HEK293T (cell line): Measurements from ENCODE around the gene UBE2G2.

Experiments
- CTCF ChIA-PET: fragments of 350-600 bp; formaldehyde crosslinking; extraction: SDS; loops from one replicate; lab custom pipeline; 2021; ENCODE audit warnings: antibody characterized with exemption, inconsistent platforms; lab: Yijun Ruan, JAX
- POLR2A ChIA-PET: fragments of 350-600 bp; formaldehyde crosslinking; extraction: SDS; loops from one replicate; lab custom pipeline; 2020; ENCODE audit warnings: antibody characterized with exemption, inconsistent platforms; lab: Yijun Ruan, JAX
- DNase-seq: peaks from one replicate; pipeline ENCODE4 v3.0.0; 2012; ENCODE audit warnings: mixed read lengths; ENCODE audit errors: extremely low spot score
- ARNT ChIP-seq: fragments of 450-650 bp; IDR thresholded peaks from 2 replicates; pipeline ENCODE4 v1.6.1; 2017; ENCODE audit warnings: mild to moderate bottlenecking
- BHLHE40 ChIP-seq: fragments of 450-650 bp; IDR thresholded peaks from 2 replicates; pipeline ENCODE4 v1.6.1; 2016; ENCODE audit warnings: mild to moderate bottlenecking, moderate library complexity, borderline replicate concordance
- CTBP1 ChIP-seq: fragments of 450-650 bp; IDR thresholded peaks from 2 replicates; pipeline ENCODE4 v1.6.1; 2016; ENCODE audit warnings: borderline replicate concordance
- ELF4 ChIP-seq: fragments of 450-650 bp; IDR thresholded peaks from 2 replicates; pipeline ENCODE4 v1.6.1; 2017; ENCODE audit warnings: antibody characterized with exemption
- FOXA1 ChIP-seq: fragments of 450-650 bp; IDR thresholded peaks from 2 replicates; pipeline ENCODE4 v1.6.1; 2016; ENCODE audit warnings: mild to moderate bottlenecking
- FOXK2 ChIP-seq: fragments of 450-650 bp; IDR thresholded peaks from 2 replicates; pipeline ENCODE4 v1.6.1; 2016; ENCODE audit warnings: mild to moderate bottlenecking
- FOXM1 ChIP-seq: fragments of 450-650 bp; IDR thresholded peaks from 2 replicates; pipeline ENCODE4 v1.6.1; 2017; ENCODE audit warnings: mild to moderate bottlenecking, borderline replicate concordance
- HDGF ChIP-seq: fragments of 450-650 bp; IDR thresholded peaks from 2 replicates; pipeline ENCODE4 v1.6.1; 2017; ENCODE audit warnings: antibody characterized with exemption, borderline replicate concordance
- L3MBTL2 ChIP-seq: fragments of 450-650 bp; conservative IDR thresholded peaks from 2 replicates; pipeline ENCODE4 v1.6.1; 2016; ENCODE audit warnings: mild to moderate bottlenecking
- LEF1 ChIP-seq: fragments of 450-650 bp; IDR thresholded peaks from 2 replicates; pipeline ENCODE4 v1.6.1; 2017; ENCODE audit warnings: mild to moderate bottlenecking, borderline replicate concordance
- NFRKB ChIP-seq: fragments of 450-650 bp; IDR thresholded peaks from 2 replicates; pipeline ENCODE4 v1.6.1; 2016; ENCODE audit warnings: mild to moderate bottlenecking, moderate library complexity
- PKNOX1 ChIP-seq: fragments of 450-650 bp; IDR thresholded peaks from 2 replicates; pipeline ENCODE4 v1.6.1; 2016
- SP1 ChIP-seq: fragments of 450-650 bp; IDR thresholded peaks from 2 replicates; pipeline ENCODE4 v1.6.1; 2017
- SUZ12 ChIP-seq: fragments of 450-650 bp; IDR thresholded peaks from 2 replicates; pipeline ENCODE4 v1.6.1; 2016; ENCODE audit warnings: mild to moderate bottlenecking
- TARDBP ChIP-seq: fragments of 450-650 bp; IDR thresholded peaks from 2 replicates; pipeline ENCODE4 v1.6.1; 2016
- ZNF384 ChIP-seq: fragments of 450-650 bp; IDR thresholded peaks from 2 replicates; pipeline ENCODE4 v1.6.1; 2016

The UBE2G2 gene

DNA sequence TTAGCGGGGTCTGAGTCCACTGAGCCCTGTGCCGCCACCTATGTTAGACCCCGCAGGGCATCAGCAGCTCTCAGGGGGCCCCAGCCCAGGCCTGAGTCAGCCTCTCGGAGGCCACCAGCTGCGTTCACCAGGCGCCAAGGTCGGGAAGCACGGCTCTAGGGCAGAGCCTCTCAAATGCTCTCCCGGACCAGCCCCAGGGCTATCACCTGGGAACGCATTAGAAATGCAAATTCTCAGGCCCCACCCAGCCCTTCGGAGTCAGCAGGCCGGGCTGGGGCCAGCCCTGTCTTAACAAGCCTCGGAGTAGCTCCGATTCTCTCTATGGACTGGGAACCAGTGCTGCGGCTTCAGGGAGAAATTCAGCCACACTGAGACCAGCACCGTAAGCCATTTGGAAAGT, 53.0 kb downstream of the UBE2G2 start:
- ChIA-PET CTCF (interaction anchor here (0.8 kb wide), 1 partner anchor 13 kb away, joined by 3 read pairs; no protein-coding TSS in a partner anchor), POLR2A (no interaction called here)
- DNase-seq: no peak
- TF ChIP-seq TARDBP (no peak), PKNOX1 (no peak), BHLHE40 (no peak), LEF1 (no peak), ZNF384 (no peak), FOXK2 (no peak), L3MBTL2 (no peak), ARNT (no peak), CTBP1 (no peak), ELF4 (no peak), SP1 (no peak), FOXA1 (no peak), HDGF (no peak), SUZ12 (no peak), NFRKB (no peak)

DNA sequence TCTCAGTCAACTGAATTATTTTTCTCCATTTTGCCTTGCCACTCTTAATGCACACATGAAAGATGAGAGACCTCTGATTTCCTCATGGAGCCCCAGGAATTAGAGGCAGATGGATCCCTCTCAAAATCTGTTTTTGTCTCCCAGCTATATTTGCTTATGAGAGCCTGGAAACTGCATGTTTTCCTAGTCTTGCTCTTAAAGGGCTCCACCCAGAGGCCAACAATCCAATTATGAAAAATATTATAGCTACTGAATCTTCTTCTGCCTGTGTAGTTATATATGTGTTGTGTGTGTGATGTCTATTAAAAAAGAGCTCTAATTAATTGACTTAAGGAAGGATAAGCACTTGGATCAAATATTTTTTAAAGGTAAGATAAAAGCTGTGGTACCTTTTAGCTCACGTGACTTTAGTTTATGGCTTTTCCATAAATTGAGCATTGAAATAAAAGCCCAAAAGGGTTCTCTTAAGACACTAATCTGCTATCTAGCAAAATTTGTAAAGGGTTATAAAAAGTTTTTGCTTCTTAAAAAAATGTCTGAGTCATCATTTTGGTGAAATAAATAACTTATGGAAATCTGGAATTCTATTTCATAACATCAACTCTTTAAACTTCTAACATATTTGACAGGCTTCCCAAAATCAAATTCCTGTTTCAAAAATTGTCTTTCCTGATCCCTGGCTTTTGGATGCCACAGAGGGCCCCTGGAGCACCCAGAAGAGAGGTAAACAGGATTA, 59.0 kb downstream of the UBE2G2 start:
- DNase-seq: no peak
- TF ChIP-seq L3MBTL2 (no peak), CTBP1 (no peak), FOXM1 (no peak), ZNF384 (no peak), SP1 (no peak), ELF4 (no peak), SUZ12 (no peak), NFRKB (no peak), ARNT (no peak), PKNOX1 (no peak), FOXA1 (no peak), BHLHE40 (no peak), FOXK2 (no peak), TARDBP (no peak), LEF1 (no peak), HDGF (no peak)
- ChIA-PET CTCF (interaction anchor here (0.5 to 1.4 kb wide), 7 partner anchors 10 to 232 kb away, joined by 3 to 10 read pairs (median 3); no protein-coding TSS in a partner anchor), POLR2A (no interaction called here)

DNA sequence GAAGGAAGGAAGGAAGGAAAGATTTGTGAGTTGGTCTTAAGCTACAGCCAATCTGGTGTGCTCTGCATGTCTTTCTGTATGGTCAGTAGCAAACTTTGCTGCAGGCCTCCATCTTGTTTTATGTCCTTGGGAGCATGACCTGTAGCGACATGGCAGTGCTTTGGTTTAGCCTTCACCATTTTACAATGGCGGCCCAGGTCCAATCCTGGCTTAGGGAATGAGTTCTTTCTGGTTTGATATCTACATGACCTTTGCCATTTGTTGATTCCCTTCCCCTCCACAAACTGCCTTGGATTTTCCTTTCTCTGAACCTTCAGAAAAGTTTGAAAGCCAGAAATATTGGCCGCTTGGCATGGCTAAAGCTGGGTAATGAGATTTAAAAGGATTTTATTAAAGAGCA, 59.7 kb downstream of the UBE2G2 start:
- no peak for DNase-seq
- CTCF ChIA-PET: interaction anchor here (0.9 to 1.4 kb wide), 5 partner anchors 11 to 232 kb away, joined by 3 to 10 read pairs (median 4); no protein-coding TSS in a partner anchor
- TF ChIP-seq ZNF384: no peak
- TF ChIP-seq TARDBP: no peak
- no peak for TF ChIP-seq FOXK2
- TF ChIP-seq FOXA1: no peak
- no peak for TF ChIP-seq ARNT
- TF ChIP-seq BHLHE40: no peak
- TF ChIP-seq SP1: no peak
- no peak for TF ChIP-seq CTBP1
- no peak for TF ChIP-seq ELF4
- TF ChIP-seq LEF1: no peak
- no peak for TF ChIP-seq SUZ12
- TF ChIP-seq L3MBTL2: no peak
- TF ChIP-seq FOXM1: no peak
- no peak for TF ChIP-seq HDGF
- no peak for TF ChIP-seq PKNOX1
- TF ChIP-seq NFRKB: no peak
- POLR2A ChIA-PET: no interaction called here

- POLR2A ChIA-PET: no interaction called here
- CTCF ChIA-PET: interaction anchor here (0.7 to 1.4 kb wide), 3 partner anchors 9 to 231 kb away, joined by 3 to 4 read pairs (median 3); no protein-coding TSS in a partner anchor
- DNase-seq: no peak
- TF ChIP-seq ARNT: no peak
- no peak for TF ChIP-seq NFRKB
- no peak for TF ChIP-seq ELF4
- TF ChIP-seq TARDBP: no peak
- TF ChIP-seq L3MBTL2: no peak
- TF ChIP-seq FOXM1: no peak
- TF ChIP-seq FOXA1: no peak
These were observed 60.9 kb downstream of the UBE2G2 start for GRCh38 chr21:44740742-44741141.

DNA sequence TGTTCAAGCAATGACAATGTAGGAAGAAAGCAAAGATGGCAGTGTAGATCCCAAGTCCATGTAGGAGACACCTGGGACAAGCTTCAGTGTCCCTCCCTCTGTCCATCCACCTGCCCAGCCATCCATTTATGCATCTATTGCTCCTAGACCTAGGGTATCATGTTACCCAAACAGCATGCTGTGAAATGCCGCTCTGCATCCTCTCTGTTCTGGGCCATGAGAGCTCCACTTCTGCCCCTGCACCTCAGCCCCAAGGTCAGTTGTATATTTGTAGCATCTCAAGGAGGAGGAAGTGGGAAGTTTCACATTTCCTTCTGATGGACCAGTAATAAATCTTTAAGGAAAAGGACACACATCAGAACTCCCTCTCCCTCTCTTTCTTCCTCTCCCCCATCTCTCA, 62.3 kb downstream of the UBE2G2 start:
- CTCF ChIA-PET: no interaction called here
- DNase-seq: no peak
- TF ChIP-seq FOXK2: no peak
- no peak for TF ChIP-seq TARDBP
- no peak for TF ChIP-seq FOXA1
- TF ChIP-seq FOXM1: no peak
- TF ChIP-seq ELF4: no peak
- no peak for TF ChIP-seq LEF1
- TF ChIP-seq L3MBTL2: no peak
- no peak for TF ChIP-seq HDGF
- no peak for TF ChIP-seq CTBP1
- no peak for TF ChIP-seq SP1
- no peak for TF ChIP-seq SUZ12
- TF ChIP-seq PKNOX1: no peak
- TF ChIP-seq BHLHE40: no peak
- TF ChIP-seq ARNT: no peak
- TF ChIP-seq NFRKB: no peak
- POLR2A ChIA-PET: no interaction called here
